ENCODE data around the gene ACACB. TPM values are rescaled to one million over a fixed set of nuclear protein-coding genes. Genes with fewer than 3 reads are reported as not detected.

The ACACB gene
- total RNA-seq, 4 donors from 2014 or later = 69.5 to 132 (median 93.6) TPM

DNA sequence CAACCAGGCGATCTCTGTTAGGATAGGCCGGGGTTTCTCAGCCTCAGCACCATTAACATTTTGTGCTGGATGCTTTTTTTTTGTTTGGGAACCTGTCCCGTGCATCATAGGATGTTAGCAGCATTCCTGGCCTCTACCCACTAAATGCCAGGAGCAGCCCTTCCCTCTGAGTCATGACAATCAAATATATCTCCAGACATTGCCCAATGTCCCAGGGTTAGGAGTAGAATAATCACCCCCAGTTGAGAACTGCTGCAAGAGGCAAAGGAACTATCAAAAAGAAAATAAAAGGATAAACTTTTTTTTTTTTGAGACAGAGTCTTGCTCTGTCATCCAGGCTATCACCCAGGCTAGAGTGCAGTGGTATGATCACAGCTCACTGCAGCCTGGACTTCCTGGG lies 76.0 kb downstream of the ACACB start:
- Histone ChIP-seq H3K4me3 (no peak overlapping the region), H3K4me1 (no peaks in the 10 kb centered on the region), H3K36me3 (peaks cover 0 to 83% (median 31%) of the 10 kb centered on the region in 4 donors), H3K27ac (no peak overlapping the region), H3K9me3 (no peaks in the 10 kb centered on the region), H3K27me3 (no peaks in the 10 kb centered on the region)
- no peak for TF ChIP-seq CTCF (IDR thresholded peaks at IDR 0.05)
- intact Hi-C loops (cut with DNase I; ENCODE audit: low total_unique reads) (no loop called here), in situ Hi-C loops (cut with MboI; ENCODE audit: low pct_ligation_motif_present in 1 of 4, low pct_unique_long_range_greater_than_20kb in 1 of 4, low sequenced_read_pairs in 3 of 4) (no loop called here)
- DNase-seq = no peak
- WGBS, 2 donors (ENCODE audit: low coverage in 1 of 2) = 84% methylated on average over 3 of the region's 3 CpGs; no CpG with 5 or more reads in 1 of the 2 donors

DNA sequence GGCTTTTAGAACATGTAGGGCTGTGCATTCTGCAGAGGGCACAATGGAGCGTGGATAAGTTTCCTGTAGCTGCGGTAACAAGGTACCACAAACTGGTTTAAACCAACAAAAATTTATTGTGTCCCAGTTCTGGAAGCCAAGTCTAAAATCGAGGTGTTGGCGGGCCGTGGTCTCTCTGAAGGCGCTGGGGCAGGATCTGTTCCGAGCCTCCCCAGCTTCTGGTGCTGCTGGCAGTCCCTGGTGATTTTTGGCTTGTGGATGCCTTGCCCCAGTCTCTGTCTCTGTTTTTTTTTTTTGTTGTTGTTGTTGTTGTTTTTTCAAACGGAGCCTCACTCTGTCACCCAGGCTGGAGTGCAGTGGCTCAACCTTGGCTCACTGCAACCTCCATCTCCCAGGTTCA lies 77.5 kb downstream of the ACACB start:
- TF ChIP-seq POLR2AphosphoS5 (IDR thresholded peaks at IDR 0.05) (no peak), EP300 (IDR thresholded peaks at IDR 0.05; ENCODE audit: low read depth) (no peak), POLR2A (IDR thresholded peaks at IDR 0.05) (no peak), CTCF (IDR thresholded peaks at IDR 0.05) (no peak)
- whole genome bisulfite sequencing, 2 donors (ENCODE audit: low coverage in 1 of 2) = 87 to 96% methylated on average over 3 to 8 of the region's 8 CpGs
- H3K27me3 ChIP-seq = no peaks in the 10 kb centered on the region
- H3K27ac ChIP-seq = no peak overlapping the region
- no peak for DNase-seq
- intact Hi-C loops (cut with DNase I; ENCODE audit: low total_unique reads) = no loop called here
- H3K4me3 ChIP-seq = no peak overlapping the region
- no peaks in the 10 kb centered on the region for H3K9me3 ChIP-seq
- in situ Hi-C loops (cut with MboI; ENCODE audit: low pct_ligation_motif_present in 1 of 4, low pct_unique_long_range_greater_than_20kb in 1 of 4, low sequenced_read_pairs in 3 of 4) = no loop called here
- H3K4me1 ChIP-seq = no peaks in the 10 kb centered on the region
- peaks cover 0 to 71% (median 27%) of the 10 kb centered on the region in 4 donors for H3K36me3 ChIP-seq

GRCh38 chr12:109196332-109196731 lies 79.9 kb downstream of the ACACB start:
- intact Hi-C loops (cut with DNase I; ENCODE audit: low total_unique reads) (no loop called here), in situ Hi-C loops (cut with MboI; ENCODE audit: low pct_ligation_motif_present in 1 of 4, low pct_unique_long_range_greater_than_20kb in 1 of 4, low sequenced_read_pairs in 3 of 4) (no loop called here)
- TF ChIP-seq POLR2A (IDR thresholded peaks at IDR 0.05) (no peak), CTCF (IDR thresholded peaks at IDR 0.05) (no peak), EP300 (IDR thresholded peaks at IDR 0.05; ENCODE audit: low read depth) (no peak), POLR2AphosphoS5 (IDR thresholded peaks at IDR 0.05) (no peak)
- Histone ChIP-seq H3K4me1 (no peaks in the 10 kb centered on the region), H3K27me3 (no peaks in the 10 kb centered on the region), H3K4me3 (no peak overlapping the region), H3K36me3 (peaks cover 0 to 61% (median 21%) of the 10 kb centered on the region in 4 donors), H3K9me3 (no peaks in the 10 kb centered on the region), H3K27ac (no peak overlapping the region)
- DNase-seq = no peak
- WGBS, 2 donors (ENCODE audit: low coverage in 1 of 2) = 94% methylated on average over 4 of the region's 4 CpGs; no CpG with 5 or more reads in 1 of the 2 donors

DNA sequence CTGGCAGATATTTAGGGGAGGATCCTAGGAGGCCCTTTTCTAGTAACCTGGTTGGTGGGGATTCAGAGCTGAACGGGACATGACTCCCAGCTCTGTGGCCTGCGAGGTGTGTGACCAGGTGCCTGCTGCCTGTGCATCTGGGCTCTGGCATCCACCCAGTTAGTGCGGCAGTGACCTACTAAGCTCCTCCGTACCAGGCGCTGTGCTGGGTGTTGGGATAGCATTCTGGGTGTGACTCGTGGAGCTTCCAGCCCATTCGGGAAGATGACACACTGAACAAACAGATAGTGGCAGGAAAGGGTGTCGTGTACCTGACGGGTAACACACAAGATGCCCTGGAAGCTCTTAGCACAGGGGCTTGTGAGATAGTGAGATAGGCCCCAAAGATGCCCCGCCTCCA lies 80.9 kb downstream of the ACACB start:
- no peak for TF ChIP-seq EP300 (IDR thresholded peaks at IDR 0.05; ENCODE audit: low read depth)
- no peak for TF ChIP-seq CTCF (IDR thresholded peaks at IDR 0.05)
- TF ChIP-seq POLR2A (IDR thresholded peaks at IDR 0.05) = no peak
- no peak for TF ChIP-seq POLR2AphosphoS5 (IDR thresholded peaks at IDR 0.05)
- Histone ChIP-seq H3K4me1 (no peaks in the 10 kb centered on the region), H3K27me3 (no peaks in the 10 kb centered on the region), H3K4me3 (no peak overlapping the region), H3K9me3 (no peaks in the 10 kb centered on the region), H3K27ac (no peak overlapping the region), H3K36me3 (peaks cover 0 to 67% (median 18%) of the 10 kb centered on the region in 4 donors)
- intact Hi-C loops (cut with DNase I; ENCODE audit: low total_unique reads) = no loop called here
- in situ Hi-C loops (cut with MboI; ENCODE audit: low pct_ligation_motif_present in 1 of 4, low pct_unique_long_range_greater_than_20kb in 1 of 4, low sequenced_read_pairs in 3 of 4) = no loop called here
- DNase-seq = no peak
- WGBS, 2 donors (ENCODE audit: low coverage in 1 of 2) = 95% methylated on average over 5 of the region's 10 CpGs; no CpG with 5 or more reads in 1 of the 2 donors
